ENCODE measurements around the gene THSD4. TPM values are rescaled to one million over a fixed set of nuclear protein-coding genes. Genes with fewer than 3 reads are reported as not detected.

THSD4 gene
- total RNA-seq, 4 donors from 2014 or later = 2.7 to 49.2 (median 15.8) TPM

GRCh38 chr15:71194286-71194685 lies 79.0 kb downstream of the THSD4 start:
- TF ChIP-seq, protein P1, sequence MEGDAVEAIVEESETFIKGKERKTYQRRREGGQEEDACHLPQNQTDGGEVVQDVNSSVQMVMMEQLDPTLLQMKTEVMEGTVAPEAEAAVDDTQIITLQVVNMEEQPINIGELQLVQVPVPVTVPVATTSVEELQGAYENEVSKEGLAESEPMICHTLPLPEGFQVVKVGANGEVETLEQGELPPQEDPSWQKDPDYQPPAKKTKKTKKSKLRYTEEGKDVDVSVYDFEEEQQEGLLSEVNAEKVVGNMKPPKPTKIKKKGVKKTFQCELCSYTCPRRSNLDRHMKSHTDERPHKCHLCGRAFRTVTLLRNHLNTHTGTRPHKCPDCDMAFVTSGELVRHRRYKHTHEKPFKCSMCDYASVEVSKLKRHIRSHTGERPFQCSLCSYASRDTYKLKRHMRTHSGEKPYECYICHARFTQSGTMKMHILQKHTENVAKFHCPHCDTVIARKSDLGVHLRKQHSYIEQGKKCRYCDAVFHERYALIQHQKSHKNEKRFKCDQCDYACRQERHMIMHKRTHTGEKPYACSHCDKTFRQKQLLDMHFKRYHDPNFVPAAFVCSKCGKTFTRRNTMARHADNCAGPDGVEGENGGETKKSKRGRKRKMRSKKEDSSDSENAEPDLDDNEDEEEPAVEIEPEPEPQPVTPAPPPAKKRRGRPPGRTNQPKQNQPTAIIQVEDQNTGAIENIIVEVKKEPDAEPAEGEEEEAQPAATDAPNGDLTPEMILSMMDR (IDR thresholded peaks at IDR 0.05) = no peak
- DNase-seq (ENCODE audit: low spot score) (no peak), ATAC-seq (ENCODE audit: low FRiP score) (no peak)

DNA sequence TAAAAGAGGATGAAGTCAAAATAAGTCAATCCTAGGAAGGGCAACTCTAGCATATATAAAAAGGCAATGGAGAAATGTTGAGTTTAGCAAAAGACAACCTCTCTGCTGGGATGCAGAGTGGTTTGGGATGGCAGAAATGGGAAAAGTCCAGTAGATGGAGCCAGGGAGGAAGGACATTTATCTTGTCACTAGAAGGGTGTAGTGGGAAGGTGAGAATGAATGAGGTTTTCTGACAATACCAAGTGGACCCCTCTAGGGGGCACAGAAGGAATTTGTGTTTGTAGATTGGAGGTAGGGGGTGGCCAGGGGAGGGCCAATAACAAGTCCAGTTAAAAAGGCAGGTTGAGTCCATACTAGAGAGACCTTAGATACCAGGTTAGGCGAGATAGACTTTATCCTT lies 80.0 kb downstream of the THSD4 start:
- TF ChIP-seq, protein P1 (IDR thresholded peaks at IDR 0.05) = no peak

GRCh38 chr15:71197620-71198019 lies 82.3 kb downstream of the THSD4 start:
- DNase-seq (ENCODE audit: low spot score) = no peak
- TF ChIP-seq, protein P1 (IDR thresholded peaks at IDR 0.05) = no peak
- ATAC-seq (ENCODE audit: low FRiP score) = no peak

More for the DNA sequence above, 80.0 kb downstream of the THSD4 start:
- DNase-seq (ENCODE audit: low spot score) (no peak), ATAC-seq (ENCODE audit: low FRiP score) (no peak)

GRCh38 chr15:71198846-71199245 lies 83.6 kb downstream of the THSD4 start:
- DNase-seq (ENCODE audit: low spot score) = no peak
- no peak for ATAC-seq (ENCODE audit: low FRiP score)
- TF ChIP-seq, protein P1 (IDR thresholded peaks at IDR 0.05) = no peak

DNA sequence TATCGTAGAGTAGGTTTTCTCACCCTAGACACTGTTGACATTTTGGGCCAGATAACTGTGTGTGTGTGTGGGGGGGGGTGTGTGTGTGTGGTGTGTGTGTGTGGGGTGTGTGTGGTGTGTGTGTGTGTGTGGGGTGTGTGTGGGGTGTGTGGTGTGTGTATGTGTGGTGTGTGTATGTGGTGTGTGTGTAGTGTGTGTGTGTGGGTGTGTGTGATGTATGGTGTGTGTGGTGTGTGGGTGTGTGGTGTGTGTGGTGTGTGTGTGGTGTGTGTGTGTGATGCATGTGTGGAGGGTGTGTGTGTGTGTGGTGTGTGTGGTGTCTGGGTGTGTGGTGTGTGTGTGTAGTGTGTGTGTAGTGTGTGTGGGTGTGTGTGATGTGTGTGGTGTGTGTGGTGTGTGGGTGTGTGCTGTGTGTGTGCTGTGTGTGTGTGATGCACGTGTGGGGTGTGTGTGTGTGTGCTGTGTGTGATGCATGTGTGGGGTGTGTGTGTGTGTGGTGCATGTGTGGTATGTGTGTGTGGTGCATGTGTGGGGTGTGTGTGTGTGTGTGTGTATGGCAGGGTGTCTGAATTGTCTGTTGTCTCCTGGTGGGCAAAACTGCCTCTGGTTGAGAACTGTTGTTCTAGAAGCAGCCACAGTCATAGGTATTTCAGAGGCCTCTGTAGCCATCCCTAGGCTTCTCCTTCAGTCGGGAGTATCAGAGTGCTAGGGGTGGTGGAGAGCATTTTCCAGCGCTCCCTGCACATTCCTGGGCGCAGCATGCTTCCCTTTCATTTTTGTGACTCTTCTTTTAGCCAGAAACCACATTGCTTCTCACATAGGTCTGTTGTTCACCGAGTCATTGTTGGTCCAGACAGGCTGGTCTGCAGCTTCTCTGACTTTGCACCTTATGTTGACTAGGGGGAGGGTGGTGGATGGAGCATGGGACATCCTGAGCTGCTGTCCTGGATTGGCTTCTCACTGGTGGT lies 84.4 kb downstream of the THSD4 start:
- ATAC-seq (ENCODE audit: low FRiP score) (no peak), DNase-seq (ENCODE audit: low spot score) (no peak)
- TF ChIP-seq, protein P1 (IDR thresholded peaks at IDR 0.05) = no peak

GRCh38 chr15:71201477-71201876 lies 86.2 kb downstream of the THSD4 start:
- no peak for ATAC-seq (ENCODE audit: low FRiP score)
- TF ChIP-seq, protein P1 (IDR thresholded peaks at IDR 0.05) = no peak
- no peak for DNase-seq (ENCODE audit: low spot score)

GRCh38 chr15:71202712-71203111 lies 87.4 kb downstream of the THSD4 start:
- TF ChIP-seq, protein P1 (IDR thresholded peaks at IDR 0.05) = no peak
- ATAC-seq (ENCODE audit: low FRiP score) (no peak), DNase-seq (ENCODE audit: low spot score) (no peak)
